ENCODE measurements around the gene HNRNPL.
A peak's percentile ranks its signal among the peaks of the same experiment; 100 is the strongest.
"Not testable (repeated sequence)": the region's sequence is repeated elsewhere in the genome, so short reads cannot be mapped to it uniquely, and the experiment has no call there.

HNRNPL gene

GRCh38 chr19:38849860-38850435, at the start of gene HNRNPL:
HNRNPL (minus strand) TSS chr19:38849986; CDS start chr19:38849966, 20 bp downstream.
- DNase-seq: peak; percentile 99

GRCh38 chr19:38898788-38899446, 49.1 kb upstream of the HNRNPL start:
- DNase-seq: no peak

GRCh38 chr19:38894968-38895367, 45.2 kb upstream of the HNRNPL start:
- no peak for DNase-seq

- no peak for DNase-seq
Observed at GRCh38 chr19:38893341-38893771, 43.6 kb upstream of the HNRNPL start.

GRCh38 chr19:38892841-38893240, 43.1 kb upstream of the HNRNPL start:
- no peak for DNase-seq

- DNase-seq: no peak
Observed at GRCh38 chr19:38891771-38892170, 42.0 kb upstream of the HNRNPL start.

- no peak for DNase-seq
Observed at GRCh38 chr19:38890686-38891085, 40.9 kb upstream of the HNRNPL start.

GRCh38 chr19:38889803-38890202, 40.0 kb upstream of the HNRNPL start:
- no peak for DNase-seq

- DNase-seq: no peak
Observed at GRCh38 chr19:38888876-38889275, 39.1 kb upstream of the HNRNPL start.

- not testable (repeated sequence) for DNase-seq
Observed at GRCh38 chr19:38884691-38885090, 34.9 kb upstream of the HNRNPL start.

GRCh38 chr19:38883286-38883685, 33.5 kb upstream of the HNRNPL start:
- no peak for DNase-seq

GRCh38 chr19:38880882-38881609, 31.3 kb upstream of the HNRNPL start:
- DNase-seq: no peak

GRCh38 chr19:38880076-38880881, 30.5 kb upstream of the HNRNPL start:
- DNase-seq: no peak

- no peak for DNase-seq
Observed at GRCh38 chr19:38879400-38879751, 29.6 kb upstream of the HNRNPL start.

- no peak for DNase-seq
Observed at GRCh38 chr19:38878575-38879399, 29.0 kb upstream of the HNRNPL start.

- peak; percentile 80 for DNase-seq
Observed at GRCh38 chr19:38877781-38878574, 28.2 kb upstream of the HNRNPL start, which contains the start of gene RINL. RINL (minus strand) TSS chr19:38878275; CDS start chr19:38876742, 1,533 bp downstream.

GRCh38 chr19:38875656-38876395, 26.0 kb upstream of the HNRNPL start:
- DNase-seq: no peak

- not testable (repeated sequence) for DNase-seq
Observed at GRCh38 chr19:38873400-38873799, 23.6 kb upstream of the HNRNPL start.

- DNase-seq: no peak
Observed at GRCh38 chr19:38870612-38871011, 20.8 kb upstream of the HNRNPL start.

GRCh38 chr19:38869836-38870607, 20.2 kb upstream of the HNRNPL start:
- peak; percentile 96 for DNase-seq

All from stimulated activated CD4-positive, alpha-beta T cell treated with anti-CD3 and anti-CD28 coated beads, Interleukin-15, amount 100 ng/mL, for 24 hours (primary cell).